ENCODE measurements around the gene PSD4. TPM values are rescaled to one million over a fixed set of nuclear protein-coding genes. Genes with fewer than 3 reads are reported as not detected.

The PSD4 gene
- total and polyA plus RNA-seq, 10 of the 15 experiments (the other 5 are each of a cell fraction or from before 2014, with no cell fraction given), result 0.68 to 114 (median 35.1) TPM

GRCh38 chr2:113124181-113124961 lies 49.4 kb upstream of the PSD4 start:
- Histone ChIP-seq H3K79me2 (ENCODE audit: control insufficient read depth, insufficient read depth, low read length) (no peaks in the 10 kb centered on the region), H3K9ac (ENCODE audit: control insufficient read depth, insufficient read depth, low read length) (no peak overlapping the region), H2AFZ (ENCODE audit: control insufficient read depth, low read depth, low read length) (peak overlapping the region; percentile 16; the same call in 1 of the 2 replicates), H3K36me3 (ENCODE audit: control insufficient read depth in 2 of 2, insufficient read depth in 2 of 2, low read length in 1 of 2) (no peaks in the 10 kb centered on the region), H4K20me1 (ENCODE audit: control insufficient read depth, insufficient read depth) (no peaks in the 10 kb centered on the region), H3K4me2 (ENCODE audit: control insufficient read depth, insufficient read depth) (peak overlapping the region; percentile 84), H3K4me1 (ENCODE audit: control insufficient read depth, insufficient read depth, low read length) (peaks cover 11% of the 10 kb centered on the region), H3K9me3 (replicated peaks; ENCODE audit: control insufficient read depth, insufficient read depth, low read length) (no peaks in the 10 kb centered on the region), H3K4me3 (peak overlapping the region; percentile 9; the same call in 1 of the 2 replicates), H3K27me3 (replicated peaks in 1 of 2; ENCODE audit: control insufficient read depth in 2 of 2, insufficient read depth in 2 of 2, low read length in 1 of 2) (no peaks in the 10 kb centered on the region), H3K27ac (ENCODE audit: control insufficient read depth, insufficient read depth) (peak overlapping the region; percentile 6; the same call in 1 of the 2 replicates)
- ChIA-PET CTCF (interaction anchor here (1.2 to 4.2 kb wide), 2 partner anchors 13 to 48 kb away, joined by 3 to 28 read pairs; no protein-coding TSS in a partner anchor), RAD21 (ENCODE audit: unreplicated experiment) (interaction anchor here (0.7 kb wide), 1 partner anchor 14 kb away, joined by 3 read pairs; no protein-coding TSS in a partner anchor), SMC1A (ENCODE audit: uncharacterized antibody, unreplicated experiment) (interaction anchor here (1.0 to 1.1 kb wide), 2 partner anchors 39 to 44 kb away, joined by 3 read pairs; no protein-coding TSS in a partner anchor), POLR2A (interaction anchor here (1.2 kb wide), 1 partner anchor 14 kb away, joined by 3 read pairs; no protein-coding TSS in a partner anchor)
- intact Hi-C loops (cut with micrococcal nuclease; ENCODE audit: unreplicated experiment) (no loop called here), in situ Hi-C loops (cut with MboI) (no loop called here)
- BruUV-seq (replicated peaks), result no TSS peak
- 14% methylated on average over 12 of the region's 12 CpGs for WGBS (ENCODE audit: insufficient coverage, insufficient replicate concordance, low lambda C conversion rate, missing lambda C conversion rate)
- DNase-seq (ENCODE audit: low read depth, low spot score), result peak; percentile 38
- ATAC-seq, result peak; percentile 78
- FAIRE-seq, result no peak
- TF ChIP-seq SRF (IDR thresholded peaks at IDR 0.05; ENCODE audit: low read depth in 2 of 2, low read length in 2 of 2), result no peak
- no peak for TF ChIP-seq ZZZ3 (IDR thresholded peaks at IDR 0.05; ENCODE audit: control insufficient read depth, insufficient read length, low read depth)
- TF ChIP-seq STAT1 (conservative IDR thresholded peaks at IDR 0.05), result no peak
- no peak for TF ChIP-seq RELA (IDR thresholded peaks at IDR 0.05; ENCODE audit: borderline replicate concordance, partially characterized antibody)
- TF ChIP-seq IRF5 (IDR thresholded peaks at IDR 0.05; ENCODE audit: borderline replicate concordance), result no peak
- 0 out of 2 replicates have a peak, but pooled peaks have one; percentile 43 for TF ChIP-seq MEF2A (IDR thresholded peaks at IDR 0.05; ENCODE audit: insufficient read depth, low read depth, low read length)
- no peak for TF ChIP-seq NR2C1 (IDR thresholded peaks at IDR 0.05)
- TF ChIP-seq RAD21 (IDR thresholded peaks at IDR 0.05; ENCODE audit: insufficient read depth, low read depth, low read length), result no peak
- TF ChIP-seq RELB (IDR thresholded peaks at IDR 0.05; ENCODE audit: low read depth), result no peak
- no peak for TF ChIP-seq ESRRA (IDR thresholded peaks at IDR 0.05; ENCODE audit: low read length)
- TF ChIP-seq SPI1 (IDR thresholded peaks at IDR 0.05; ENCODE audit: borderline replicate concordance, insufficient read depth, low read depth, low read length), result peak; percentile 42; the same call in 1 of the 2 replicates
- TF ChIP-seq WRNIP1 (IDR thresholded peaks at IDR 0.05; ENCODE audit: borderline replicate concordance, low read depth, low read length), result no peak
- peak in 1 of 2 experiments; percentile 97; a peak in 2 of 4 replicates for TF ChIP-seq ETV6 (conservative IDR thresholded peaks at IDR 0.05 in 1 of 2, IDR thresholded peaks at IDR 0.05 in 1 of 2; ENCODE audit: borderline replicate concordance in 1 of 2, low read depth in 1 of 2)
- TF ChIP-seq HDAC6 (IDR thresholded peaks at IDR 0.05; ENCODE audit: unreplicated experiment), result no peak
- TF ChIP-seq, protein P1, sequence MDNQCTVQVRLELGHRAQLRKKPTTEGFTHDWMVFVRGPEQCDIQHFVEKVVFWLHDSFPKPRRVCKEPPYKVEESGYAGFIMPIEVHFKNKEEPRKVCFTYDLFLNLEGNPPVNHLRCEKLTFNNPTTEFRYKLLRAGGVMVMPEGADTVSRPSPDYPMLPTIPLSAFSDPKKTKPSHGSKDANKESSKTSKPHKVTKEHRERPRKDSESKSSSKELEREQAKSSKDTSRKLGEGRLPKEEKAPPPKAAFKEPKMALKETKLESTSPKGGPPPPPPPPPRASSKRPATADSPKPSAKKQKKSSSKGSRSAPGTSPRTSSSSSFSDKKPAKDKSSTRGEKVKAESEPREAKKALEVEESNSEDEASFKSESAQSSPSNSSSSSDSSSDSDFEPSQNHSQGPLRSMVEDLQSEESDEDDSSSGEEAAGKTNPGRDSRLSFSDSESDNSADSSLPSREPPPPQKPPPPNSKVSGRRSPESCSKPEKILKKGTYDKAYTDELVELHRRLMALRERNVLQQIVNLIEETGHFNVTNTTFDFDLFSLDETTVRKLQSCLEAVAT (IDR thresholded peaks at IDR 0.05), result no peak
- peak; percentile 74 for TF ChIP-seq RFX5 (IDR thresholded peaks at IDR 0.05; ENCODE audit: low read depth, low read length)
- no peak for TF ChIP-seq RCOR1 (conservative IDR thresholded peaks at IDR 0.05; ENCODE audit: low read depth, low read length)

Measured in GM12878 (cell line).